ENCODE data around the gene HOXA4. TPM values are rescaled to one million over a fixed set of nuclear protein-coding genes. Genes with fewer than 3 reads are reported as not detected.

Gene HOXA4
- total and polyA plus RNA-seq, 2 of the 8 experiments (the other 6 are each of a cell fraction or from before 2014, with no cell fraction given), result not detected

DNA sequence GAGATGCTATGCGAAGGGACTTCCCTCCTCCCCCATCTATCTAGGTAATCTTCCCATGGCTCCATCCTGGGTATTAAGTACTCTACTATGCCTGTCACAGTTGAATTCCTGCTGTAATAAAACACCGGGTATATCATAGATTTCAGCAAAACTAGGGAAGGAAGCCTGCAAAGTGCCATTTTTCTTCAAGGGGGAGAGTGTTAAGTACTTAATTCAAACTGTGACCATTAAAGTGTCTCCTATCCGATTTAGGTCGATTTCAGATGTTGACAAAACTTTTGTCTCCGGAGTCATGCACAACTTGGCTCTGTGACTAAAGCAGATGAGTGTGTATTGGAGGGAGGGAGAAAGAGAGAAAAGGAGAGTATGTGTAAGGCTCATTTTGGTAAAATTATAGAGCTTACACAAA, 4.6 kb downstream of the HOXA4 start:
- H3K4me2 ChIP-seq (ENCODE audit: insufficient read depth in 1 of 2, low read depth in 2 of 2, low read length in 2 of 2), result no peak overlapping the region
- DNase-seq (ENCODE audit: low read depth in 1 of 2, low spot score in 2 of 2) (no peak), FAIRE-seq (no peak)
- H3K56ac ChIP-seq (replicated peaks; ENCODE audit: insufficient read length, low read depth, low read length), result no peak overlapping the region
- H3K23me2 ChIP-seq (ENCODE audit: low read depth, low read length), result peaks cover 2% of the 10 kb centered on the region; the same call in 1 of the 2 replicates
- no peak overlapping the region for H3K27ac ChIP-seq (ENCODE audit: low read depth, low read length)
- no peak overlapping the region for H4K8ac ChIP-seq (ENCODE audit: extremely low read depth, insufficient read depth, low read length)
- no peak overlapping the region for H2BK20ac ChIP-seq (ENCODE audit: low read length)
- no peak overlapping the region for H2BK12ac ChIP-seq (ENCODE audit: low read depth, low read length)
- no peak overlapping the region for H3K9ac ChIP-seq (replicated peaks in 1 of 4; ENCODE audit: extremely low read depth in 1 of 4, low read depth in 3 of 4, low read length in 3 of 4)
- no peak overlapping the region for H3K23ac ChIP-seq (ENCODE audit: insufficient read length)
- H3K9me3 ChIP-seq (ENCODE audit: insufficient read depth in 2 of 2, low read depth in 1 of 2, low read length in 1 of 2), result peaks cover 0 to 4% of the 10 kb centered on the region in 2 experiments; a peak in 1 of 4 replicates
- no peak overlapping the region for H2AK5ac ChIP-seq (ENCODE audit: low read depth, low read length)
- peaks cover 20 to 30% of the 10 kb centered on the region in 2 experiments for H4K20me1 ChIP-seq (replicated peaks in 1 of 2; ENCODE audit: control insufficient read depth in 1 of 2, insufficient read depth in 2 of 2, low read length in 2 of 2)
- no peaks in the 10 kb centered on the region for H3K79me1 ChIP-seq (ENCODE audit: low read depth, low read length)
- H3K4me1 ChIP-seq (replicated peaks in 1 of 4; ENCODE audit: control insufficient read depth in 3 of 4, insufficient read depth in 4 of 4, low read length in 3 of 4), result peaks cover 0 to 3% (median under 1%) of the 10 kb centered on the region in 4 experiments; a peak in 3 of 7 replicates
- no peak overlapping the region for H2AFZ ChIP-seq (ENCODE audit: low read length)
- no peaks in the 10 kb centered on the region for H3K79me2 ChIP-seq (ENCODE audit: control insufficient read depth in 1 of 2, insufficient read depth in 2 of 2, low read length in 2 of 2)
- H2BK5ac ChIP-seq (ENCODE audit: low read depth, low read length), result no peak overlapping the region
- 26% methylated on average over 5 of the region's 5 CpGs; no CpG with 5 or more reads in 1 of the 2 experiments for WGBS, 2 experiments (ENCODE audit: extremely low coverage in 1 of 2, insufficient coverage in 1 of 2, insufficient read length in 1 of 2, insufficient replicate concordance in 2 of 2, low coverage in 1 of 2, low lambda C conversion rate in 2 of 2, missing lambda C conversion rate in 1 of 2)
- no peak overlapping the region for H3K14ac ChIP-seq (ENCODE audit: insufficient read length)
- no peak overlapping the region for H3K4me3 ChIP-seq (ENCODE audit: extremely low read depth in 1 of 4, insufficient read depth in 2 of 4, low read depth in 3 of 4, low read length in 4 of 4)
- no peak overlapping the region for H4K91ac ChIP-seq (replicated peaks; ENCODE audit: insufficient read length, low read length)
- no peak overlapping the region for H2BK120ac ChIP-seq (replicated peaks; ENCODE audit: low read depth, low read length)
- H3K36me3 ChIP-seq (ENCODE audit: control insufficient read depth in 2 of 4, insufficient read depth in 4 of 4, low read length in 3 of 4), result peaks cover 0 to 8% (median 0%) of the 10 kb centered on the region in 4 experiments; a peak in 1 of 8 replicates
- H3K18ac ChIP-seq (ENCODE audit: extremely low read depth, low read length), result no peak overlapping the region
- peaks cover 99 to 100% (median 100%) of the 10 kb centered on the region in 4 experiments for H3K27me3 ChIP-seq (replicated peaks in 1 of 4; ENCODE audit: control insufficient read depth in 3 of 4, extremely low read depth in 1 of 4, insufficient read depth in 3 of 4, low read length in 3 of 4)
- H2BK15ac ChIP-seq (ENCODE audit: low read length), result no peak overlapping the region
- no peak overlapping the region for H4K5ac ChIP-seq (ENCODE audit: insufficient read length, low read depth, low read length)
- H3K4ac ChIP-seq (replicated peaks; ENCODE audit: insufficient read length, low read depth, low read length), result no peak overlapping the region
- ChIA-PET POLR2A (ENCODE audit: partially characterized antibody) (no interaction called here), CTCF (ENCODE audit: partially characterized antibody) (interaction anchor here (1.0 kb wide), 1 partner anchor 18 kb away, joined by 3 read pairs; no protein-coding TSS in a partner anchor)
- TF ChIP-seq PHF8 (conservative IDR thresholded peaks at IDR 0.05; ENCODE audit: low read depth, low read length) (no peak), KDM1A (IDR thresholded peaks at IDR 0.05; ENCODE audit: borderline replicate concordance, low read length) (no peak), BRCA1 (IDR thresholded peaks at IDR 0.05; ENCODE audit: low read depth, low read length) (no peak), KDM5A (IDR thresholded peaks at IDR 0.05; ENCODE audit: low read length) (no peak), EZH2 (IDR thresholded peaks at IDR 0.05; ENCODE audit: low read depth, low read length, severe bottlenecking) (no peak), NANOG (IDR thresholded peaks at IDR 0.05; ENCODE audit: insufficient read depth, low read depth, low read length, poor library complexity, severe bottlenecking) (no peak), CHD1 (IDR thresholded peaks at IDR 0.05; ENCODE audit: low read depth, low read length) (no peak), ZNF274 (IDR thresholded peaks at IDR 0.05; ENCODE audit: borderline replicate concordance, extremely low read depth, low read length) (no peak), JUN (IDR thresholded peaks at IDR 0.05; ENCODE audit: low read depth, low read length) (no peak), SAP30 (IDR thresholded peaks at IDR 0.05; ENCODE audit: insufficient read depth, insufficient replicate concordance, low read length) (no peak), YY1 (IDR thresholded peaks at IDR 0.05; ENCODE audit: low read depth, low read length) (no peak)
- TF ChIP-seq, protein P1, sequence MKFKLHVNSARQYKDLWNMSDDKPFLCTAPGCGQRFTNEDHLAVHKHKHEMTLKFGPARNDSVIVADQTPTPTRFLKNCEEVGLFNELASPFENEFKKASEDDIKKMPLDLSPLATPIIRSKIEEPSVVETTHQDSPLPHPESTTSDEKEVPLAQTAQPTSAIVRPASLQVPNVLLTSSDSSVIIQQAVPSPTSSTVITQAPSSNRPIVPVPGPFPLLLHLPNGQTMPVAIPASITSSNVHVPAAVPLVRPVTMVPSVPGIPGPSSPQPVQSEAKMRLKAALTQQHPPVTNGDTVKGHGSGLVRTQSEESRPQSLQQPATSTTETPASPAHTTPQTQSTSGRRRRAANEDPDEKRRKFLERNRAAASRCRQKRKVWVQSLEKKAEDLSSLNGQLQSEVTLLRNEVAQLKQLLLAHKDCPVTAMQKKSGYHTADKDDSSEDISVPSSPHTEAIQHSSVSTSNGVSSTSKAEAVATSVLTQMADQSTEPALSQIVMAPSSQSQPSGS (IDR thresholded peaks at IDR 0.05; ENCODE audit: low read length), result no peak
